CD4-positive, alpha-beta T cell treated with Interleukin-2 at 100 ng/mL for 4 hours (primary cell): ENCODE data around the gene PRF1.

Source experiments
- DNase-seq: peaks from one replicate; pipeline ENCODE4 v3.0.0-alpha.2; 2020; ENCODE audit warnings: low spot score

PRF1 gene

GRCh38 chr10:70576803-70577517 is 25.6 kb downstream of the PRF1 start:
- no peak for DNase-seq

GRCh38 chr10:70575874-70576802 is 26.4 kb downstream of the PRF1 start:
- DNase-seq = peak; percentile 42

DNA sequence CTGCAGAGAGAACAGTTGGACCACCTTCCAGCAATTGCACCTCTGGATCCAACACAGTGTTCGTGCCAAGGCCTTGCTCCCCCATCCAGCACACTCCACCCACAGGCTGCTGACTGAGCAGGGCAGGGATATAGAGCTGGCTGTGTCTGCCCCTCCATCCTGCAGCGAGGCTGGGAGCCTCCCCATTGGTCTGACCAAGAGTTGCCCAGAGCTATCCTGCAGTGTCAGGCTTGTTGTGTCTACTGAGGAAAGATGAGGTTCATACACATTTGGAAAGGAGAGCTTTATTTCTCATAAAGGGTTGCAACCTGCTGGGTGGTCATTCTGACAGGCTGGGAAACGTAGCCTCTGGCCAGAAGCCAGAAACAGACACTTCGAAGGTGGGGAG is 27.1 kb downstream of the PRF1 start:
- no peak for DNase-seq

GRCh38 chr10:70573599-70574506 is 28.7 kb downstream of the PRF1 start:
- no peak for DNase-seq

DNA sequence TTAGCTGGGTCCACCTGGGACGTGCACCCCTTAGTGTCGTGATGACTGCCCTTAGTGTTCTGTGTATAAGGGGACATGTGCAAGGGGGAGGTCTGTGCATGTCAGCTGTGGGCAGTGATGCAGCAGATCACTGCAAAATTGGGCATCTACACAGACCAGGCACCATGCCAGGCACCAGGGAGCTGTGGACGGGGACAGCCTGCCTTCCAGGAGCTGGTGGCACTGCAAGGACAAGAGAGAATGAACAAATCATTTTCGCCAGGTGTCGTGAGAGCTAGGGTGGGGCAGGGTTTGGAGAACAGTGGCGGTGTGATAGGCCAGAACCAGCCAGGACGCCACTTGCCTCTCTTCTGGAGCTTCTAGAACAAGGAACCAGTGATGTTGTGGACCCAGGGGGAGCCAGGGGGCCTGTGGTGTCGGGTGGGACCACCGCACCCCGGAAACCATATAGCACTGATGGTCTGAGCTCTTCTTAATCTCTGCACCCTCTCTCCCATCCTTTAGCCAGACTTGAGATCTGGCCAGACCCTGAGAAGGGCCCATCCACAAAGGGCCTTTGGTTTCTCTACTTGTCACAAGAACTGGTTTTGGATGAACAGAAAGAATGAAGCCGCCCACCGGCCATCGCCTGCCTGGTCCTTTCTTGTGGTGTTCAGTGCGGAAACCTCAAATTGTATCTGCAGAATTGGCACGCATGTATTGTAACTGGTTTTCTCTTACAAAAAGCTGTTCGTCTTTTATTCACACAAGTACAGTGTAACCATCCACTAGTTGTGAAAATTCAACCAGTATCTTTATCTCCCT is 30.7 kb downstream of the PRF1 start:
- DNase-seq = no peak

DNA sequence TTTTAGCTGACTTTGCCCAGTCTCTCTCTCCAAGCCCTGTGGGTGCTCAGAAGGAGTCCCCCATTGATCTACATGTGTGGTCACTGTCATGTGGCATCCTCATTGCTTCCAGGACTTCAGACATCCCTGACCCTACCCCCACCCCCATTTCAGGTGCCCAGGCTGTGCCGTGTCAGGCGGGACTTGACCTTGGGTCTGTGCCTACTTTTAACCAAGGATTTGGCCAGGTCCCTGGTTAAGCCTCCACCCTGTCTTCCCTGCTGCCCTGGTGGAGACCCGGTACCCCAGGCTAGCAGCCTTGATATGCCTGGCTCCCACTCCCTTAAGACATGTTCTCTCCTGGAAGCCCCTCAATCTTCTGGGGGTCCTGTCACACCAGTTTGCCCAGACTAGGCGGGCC is 31.3 kb downstream of the PRF1 start:
- DNase-seq = no peak

- no peak for DNase-seq
Measured at GRCh38 chr10:70568781-70569495, 33.6 kb downstream of the PRF1 start.

GRCh38 chr10:70568113-70568512 is 34.4 kb downstream of the PRF1 start:
- DNase-seq = no peak

- no peak for DNase-seq
Measured at GRCh38 chr10:70567603-70568002, 34.9 kb downstream of the PRF1 start.

- no peak for DNase-seq
Measured at GRCh38 chr10:70566515-70567290, 35.8 kb downstream of the PRF1 start.

- no peak for DNase-seq
Measured at GRCh38 chr10:70565556-70566514, 36.7 kb downstream of the PRF1 start.

DNA sequence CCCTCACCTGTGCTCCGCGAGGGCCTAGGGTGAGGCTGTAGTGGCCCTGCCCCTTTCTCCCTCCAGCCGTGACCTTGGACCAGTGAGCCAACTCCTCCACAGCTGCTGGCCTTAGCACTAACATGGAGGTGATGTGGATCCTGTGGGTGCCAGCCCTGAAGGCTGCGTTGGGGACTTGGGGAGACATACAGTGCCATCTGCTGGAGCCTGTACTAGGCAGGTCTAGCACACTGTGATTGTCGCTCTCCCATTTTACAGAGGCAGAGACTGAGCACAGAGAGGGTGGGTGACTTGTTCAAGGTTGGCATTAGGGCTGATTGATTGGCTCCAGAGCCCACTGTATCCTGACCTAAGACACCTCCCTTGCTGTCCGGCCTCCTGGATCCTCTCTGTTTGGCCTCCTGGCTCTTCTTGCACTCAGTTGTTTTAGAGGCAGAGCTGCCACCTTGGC is 37.6 kb downstream of the PRF1 start:
- no peak for DNase-seq

DNA sequence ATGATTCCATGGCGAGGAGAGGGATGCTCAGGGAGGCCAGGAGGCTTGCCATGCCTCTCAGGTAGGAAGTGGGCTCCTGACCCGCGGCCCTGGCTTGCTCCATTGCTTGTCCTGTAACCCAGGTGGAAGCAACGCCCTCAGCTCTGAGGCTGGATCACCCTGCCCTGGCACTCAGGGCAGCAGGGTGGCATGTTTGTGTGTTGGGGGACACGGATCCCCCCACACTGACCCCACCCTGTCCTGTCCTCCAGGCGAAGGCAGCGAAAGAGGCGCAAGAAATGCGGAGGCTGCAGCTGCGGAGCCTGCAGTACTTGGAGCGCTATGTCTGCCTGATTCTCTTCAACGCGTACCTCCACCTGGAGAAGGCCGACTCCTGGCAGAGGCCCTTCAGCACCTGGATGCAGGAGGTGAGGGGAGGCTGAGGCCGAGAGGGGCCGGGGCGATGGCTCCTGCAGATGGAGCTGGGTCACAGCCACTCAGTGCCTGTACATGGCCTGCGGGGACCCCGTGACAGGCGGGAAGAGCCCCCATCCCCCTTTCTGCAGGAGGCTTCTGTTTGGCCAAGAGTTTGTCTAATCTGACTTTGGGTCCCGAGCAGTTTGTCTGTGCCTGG is 38.3 kb downstream of the PRF1 start:
- no peak for DNase-seq

GRCh38 chr10:70563230-70563629 is 39.3 kb downstream of the PRF1 start:
- DNase-seq = no peak

DNA sequence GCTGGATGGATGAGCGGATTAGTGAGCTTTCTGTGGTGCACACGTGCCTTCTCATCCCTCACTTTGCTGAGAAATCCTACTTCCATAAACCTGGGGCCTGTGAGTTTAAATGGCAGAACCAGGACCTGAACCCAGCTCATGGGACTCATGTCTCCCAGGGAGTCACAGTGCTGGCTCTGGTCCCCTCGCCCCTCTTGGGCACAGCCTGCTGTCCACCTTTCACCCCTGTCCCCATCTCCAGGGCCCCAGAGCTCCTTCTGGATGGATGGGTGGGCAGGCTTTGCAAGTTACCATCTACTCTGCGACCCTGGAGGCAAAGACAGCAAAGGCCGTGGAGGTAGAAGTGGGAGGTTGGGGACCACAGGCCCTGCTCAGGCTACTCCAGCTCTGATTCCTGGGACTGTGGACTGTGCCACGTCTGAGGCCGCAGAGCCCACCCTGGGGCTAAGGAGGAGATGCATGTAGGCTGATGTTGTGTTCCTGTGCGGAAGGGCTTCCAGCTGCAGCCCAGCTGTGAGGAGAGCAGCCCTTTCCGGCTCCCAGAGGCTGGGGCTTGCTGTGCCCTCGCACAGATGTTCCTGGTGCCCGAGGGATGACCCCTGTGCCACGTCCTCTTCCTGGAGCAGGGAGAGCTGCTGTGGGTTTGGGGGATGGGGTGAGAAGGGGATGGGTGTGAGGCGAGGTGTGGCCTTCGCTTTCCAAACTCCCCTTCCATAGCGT is 40.3 kb downstream of the PRF1 start:
- DNase-seq = no peak

- no peak for DNase-seq
Measured at GRCh38 chr10:70561558-70561957, 41.0 kb downstream of the PRF1 start.

GRCh38 chr10:70561070-70561469 is 41.5 kb downstream of the PRF1 start:
- DNase-seq = no peak

DNA sequence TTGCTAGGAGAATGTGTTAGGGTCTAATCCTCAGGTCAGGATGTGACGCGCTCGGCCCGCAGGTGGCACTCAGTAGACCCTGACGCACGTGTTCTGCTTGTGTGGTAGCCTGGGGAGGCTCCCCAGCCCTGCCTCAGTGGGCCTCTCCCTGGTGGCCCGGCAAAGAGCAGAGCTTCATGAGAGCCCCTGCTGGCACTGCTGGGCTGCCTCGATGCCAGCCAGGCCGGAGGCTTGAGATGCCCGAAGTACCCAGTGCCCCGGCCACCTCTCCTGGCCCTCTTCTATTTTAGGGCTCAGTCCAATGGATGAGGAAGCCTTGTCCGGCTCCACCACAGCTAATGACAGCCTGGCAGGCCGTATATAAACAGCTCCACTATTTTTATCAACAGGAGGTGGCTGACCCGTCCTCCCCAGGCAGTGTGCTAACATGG is 42.0 kb downstream of the PRF1 start:
- DNase-seq = no peak
